ENCODE results near the gene KRTAP7-1.

KRTAP7-1 gene

GRCh38 chr21:30831194-30831765, 1.7 kb upstream of the KRTAP7-1 start:
- peak; percentile 29 for TF ChIP-seq CTCF (IDR thresholded peaks at IDR 0.05; ENCODE audit: insufficient read depth, low read depth, low read length, missing control alignments)
- DNase-seq (ENCODE audit: low read depth) = peak; percentile 17
- no peak overlapping the region for H3K4me3 ChIP-seq (ENCODE audit: low read length)

GRCh38 chr21:30818837-30819610, 10.5 kb downstream of the KRTAP7-1 start:
- no peak overlapping the region for H3K4me3 ChIP-seq (ENCODE audit: low read length)
- DNase-seq (ENCODE audit: low read depth) = no peak
- no peak for TF ChIP-seq CTCF (IDR thresholded peaks at IDR 0.05; ENCODE audit: insufficient read depth, low read depth, low read length, missing control alignments)

- DNase-seq (ENCODE audit: low read depth) = no peak
- no peak within 1 kb of the TSS for H3K4me3 ChIP-seq (ENCODE audit: low read length)
- no peak for TF ChIP-seq CTCF (IDR thresholded peaks at IDR 0.05; ENCODE audit: insufficient read depth, low read depth, low read length, missing control alignments)
Observed at GRCh38 chr21:30813174-30813573, 16.4 kb downstream of the KRTAP7-1 start, which contains the start of gene KRTAP8-1. Gene KRTAP8-1 (minus strand): TSS chr21:30813274. CDS start chr21:30813220, 54 bp downstream.

- TF ChIP-seq CTCF (IDR thresholded peaks at IDR 0.05; ENCODE audit: insufficient read depth, low read depth, low read length, missing control alignments) = no peak
- no peak for DNase-seq (ENCODE audit: low read depth)
- no peak overlapping the region for H3K4me3 ChIP-seq (ENCODE audit: low read length)
Observed at GRCh38 chr21:30800605-30801004, 29.0 kb downstream of the KRTAP7-1 start.

- TF ChIP-seq CTCF (IDR thresholded peaks at IDR 0.05; ENCODE audit: insufficient read depth, low read depth, low read length, missing control alignments) = no peak
- DNase-seq (ENCODE audit: low read depth) = no peak
- H3K4me3 ChIP-seq (ENCODE audit: low read length) = no peak overlapping the region
Observed at GRCh38 chr21:30793581-30794314, 35.8 kb downstream of the KRTAP7-1 start.

- H3K4me3 ChIP-seq (ENCODE audit: low read length) = no peak overlapping the region
- DNase-seq (ENCODE audit: low read depth) = no peak
- TF ChIP-seq CTCF (IDR thresholded peaks at IDR 0.05; ENCODE audit: insufficient read depth, low read depth, low read length, missing control alignments) = no peak
Observed at GRCh38 chr21:30779249-30779648, 50.3 kb downstream of the KRTAP7-1 start.

Data from epithelial cell of esophagus (primary cell).